B cell (primary cell): ENCODE data around the gene CEACAM5. TPM values are rescaled to one million over a fixed set of nuclear protein-coding genes. Genes with fewer than 3 reads are reported as not detected.

ENCODE experiments used
- ATAC-seq: fragments of 200-7000 bp; cut with Tn5 transposase; one replicate; pipeline ENCODE4 v1.10.0; 2021; ENCODE audit warnings: low read depth, mild to moderate bottlenecking, moderate number of reproducible peaks, moderate library complexity
- CTCF ChIA-PET: fragments of 350-600 bp; sonication (Branson Sonifier 250); formaldehyde crosslinking; loops from one replicate; lab custom pipeline; 2021; ENCODE audit warnings: antibody characterized with exemption, inconsistent platforms; lab: Charles Lee
- POLR2A ChIA-PET: fragments of 350-600 bp; sonication (Branson Sonifier 250); formaldehyde crosslinking; loops from one replicate; lab custom pipeline; 2021; ENCODE audit warnings: antibody characterized with exemption; lab: Charles Lee
- DNase-seq: peaks from one replicate; pipeline ENCODE4 v3.0.0; 2013
- H2AFZ ChIP-seq: 2 replicates; pipeline ENCODE4 v1.6.1; 2012; ENCODE audit warnings: mild to moderate bottlenecking, low read depth, low read length; ENCODE audit not compliant: insufficient read depth, poor library complexity, severe bottlenecking
- H3K27ac ChIP-seq, 2 donors: 1 replicate in 1 of 2; 2 replicates in 1 of 2; pipeline ENCODE4 v1.5.1; 2012 to 2013; ENCODE audit warnings: low read length in 2 of 2, mild to moderate bottlenecking in 2 of 2, moderate library complexity in 1 of 2
- H3K27me3 ChIP-seq, 4 experiments: fragments of 200-600 bp in 1 of 4; sonication (generic) in 1 of 4; replicated peaks in 1 of 4; 1 replicate in 2 of 4; 2 replicates in 2 of 4; pipeline versions ENCODE4 v1.6.1 to v1.7.0; 2013 to 2016; ENCODE audit warnings: low read length in 3 of 4, mild to moderate bottlenecking in 2 of 4, mixed read lengths in 1 of 4, moderate library complexity in 1 of 4; ENCODE audit not compliant: insufficient read depth in 4 of 4, control insufficient read depth in 3 of 4; ENCODE audit errors: control extremely low read depth in 1 of 4
- H3K36me3 ChIP-seq, 2 experiments: replicated peaks in 1 of 2; 1 replicate in 1 of 2; 2 replicates in 1 of 2; pipeline versions ENCODE4 v1.6.1 to v1.7.1; 2013; ENCODE audit warnings: low read length in 1 of 2; ENCODE audit not compliant: insufficient read depth in 2 of 2, control insufficient read depth in 1 of 2; ENCODE audit errors: control extremely low read depth in 1 of 2, extremely low read depth in 1 of 2
- H3K4me1 ChIP-seq, 2 donors: fragments of 200-600 bp in 1 of 2; sonication (generic) in 1 of 2; 1 replicate in 1 of 2; 2 replicates in 1 of 2; pipeline versions ENCODE4 v1.5.1 to v1.6.1; 2013 to 2017; ENCODE audit warnings: low read length in 2 of 2; ENCODE audit not compliant: control insufficient read depth in 2 of 2, insufficient read depth in 2 of 2
- H3K4me2 ChIP-seq: replicated peaks from 2 replicates; pipeline ENCODE3; 2012; ENCODE audit warnings: mild to moderate bottlenecking, low read depth, low read length; ENCODE audit not compliant: poor library complexity, severe bottlenecking
- H3K4me3 ChIP-seq, 5 experiments: fragments of 200-600 bp in 1 of 5; sonication (generic) in 1 of 5; 1 replicate in 3 of 5; 2 replicates in 2 of 5; pipeline versions ENCODE4 v1.5.1 to v1.7.0; 2011 to 2016; ENCODE audit warnings: low read length in 4 of 5, mild to moderate bottlenecking in 4 of 5, low read depth in 2 of 5, control low read depth in 1 of 5, moderate library complexity in 1 of 5; ENCODE audit not compliant: insufficient read depth in 1 of 5; ENCODE audit errors: control extremely low read depth in 1 of 5, extremely low read depth in 1 of 5
- H3K79me2 ChIP-seq: fragments of 200-600 bp; sonication (generic); one replicate; pipeline ENCODE4 v1.6.0; 2016; ENCODE audit warnings: low read length; ENCODE audit not compliant: control insufficient read depth, insufficient read depth
- H3K9ac ChIP-seq: fragments of 200-600 bp; sonication (generic); 2 replicates; pipeline ENCODE4 v1.6.1; 2017; ENCODE audit warnings: mild to moderate bottlenecking, low read length, moderate library complexity
- H3K9me3 ChIP-seq, 3 donors: one replicate each; pipeline versions ENCODE4 v1.6.1 to v1.7.1; 2013; ENCODE audit warnings: low read length in 2 of 3; ENCODE audit not compliant: control insufficient read depth in 2 of 3, insufficient read depth in 1 of 3; ENCODE audit errors: control extremely low read depth in 1 of 3
- H4K20me1 ChIP-seq: 2 replicates; pipeline ENCODE4 v1.6.0; 2012; ENCODE audit warnings: mild to moderate bottlenecking, low read length; ENCODE audit not compliant: insufficient read depth, control insufficient read depth, poor library complexity, severe bottlenecking
- H3K27ac Mint-ChIP-seq: one replicate; pipeline ENCODE4 v1.8.0; 2021; ENCODE audit warnings: mixed read lengths
- H3K27me3 Mint-ChIP-seq: one replicate; pipeline ENCODE4 v1.8.0; 2021; ENCODE audit warnings: mixed read lengths
- H3K4me1 Mint-ChIP-seq: one replicate; pipeline ENCODE4 v1.8.0; 2021; ENCODE audit warnings: mixed read lengths
- H3K4me3 Mint-ChIP-seq: one replicate; pipeline ENCODE4 v1.8.0; 2021; ENCODE audit warnings: mixed read lengths
- H3K9me3 Mint-ChIP-seq: one replicate; pipeline ENCODE4 v1.8.0; 2022; ENCODE audit warnings: mixed read lengths; ENCODE audit not compliant: insufficient read depth
- CTCF ChIP-seq: fragments of 200-600 bp; IDR thresholded peaks from one replicate; pipeline ENCODE4 v1.8.0; 2022; ENCODE audit warnings: antibody characterized with exemption, mild to moderate bottlenecking
- EZH2 ChIP-seq: IDR thresholded peaks from 2 replicates; pipeline ENCODE4 v1.6.1; 2012; ENCODE audit warnings: borderline replicate concordance, low read depth, mild to moderate bottlenecking, moderate library complexity, low read length; ENCODE audit not compliant: insufficient read depth, poor library complexity, severe bottlenecking
- WGBS: methylation state at CpG from one replicate; pipeline ENCODE4 v1.1.5; 2013; ENCODE audit warnings: missing lambda C conversion rate; ENCODE audit not compliant: insufficient coverage; 5-methylcytosine and 5-hydroxymethylcytosine counted together
- intact Hi-C: fragments of 100-400 bp; cut with micrococcal nuclease; formaldehyde crosslinking; loops from one replicate; pipeline ENCODE4 v1.10.0; 2022
- polyA plus RNA-seq: library from polyadenylated mRNA; depleted of rRNA; stranded (reverse); fragments of >200 nt; gene quantifications from 2 replicates; pipeline ENCODE4 v1.2.3, GENCODE V29; 2012
- total RNA-seq, 2 donors: library from RNA; stranded (reverse); fragments of 120-200 nt in 1 of 2; gene quantifications; 1 replicate in 1 of 2; 2 replicates in 1 of 2; pipeline versions ENCODE4 v1.2.3 to v1.2.4, GENCODE V29; 2013 to 2022

The CEACAM5 gene
- total and polyA plus RNA-seq, 2 donors (not counting 1 experiment from before 2014, with no cell fraction given) = not detected

DNA sequence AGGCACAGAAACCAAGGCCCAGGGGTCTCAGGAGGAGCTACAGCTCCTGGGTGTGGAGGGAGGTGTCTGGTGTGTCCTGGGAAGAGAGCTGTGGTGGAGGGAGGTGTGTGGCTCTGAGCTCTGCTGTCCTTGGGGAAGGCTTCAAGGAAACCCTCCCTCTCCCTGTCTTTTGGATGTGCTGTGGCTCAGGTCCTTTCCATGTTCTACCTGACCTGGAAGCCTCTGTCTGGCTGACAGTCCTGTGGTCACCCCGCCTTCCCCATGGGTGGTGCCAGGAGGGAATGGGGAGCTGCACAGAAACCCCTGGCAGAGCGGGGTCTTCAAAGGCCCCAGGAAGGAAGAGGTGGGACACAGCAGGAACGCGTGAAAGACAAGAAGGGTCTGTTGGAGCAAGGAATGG, 19.7 kb upstream of the CEACAM5 start:
- no peak overlapping the region for H3K27ac Mint-ChIP-seq
- 100% methylated on average over 1 of the region's 4 CpGs for WGBS
- H3K4me1 ChIP-seq = no peaks in the 10 kb centered on the region
- H3K4me2 ChIP-seq = no peak overlapping the region
- H3K27me3 Mint-ChIP-seq = peaks cover 47% of the 10 kb centered on the region
- H3K36me3 ChIP-seq = no peaks in the 10 kb centered on the region
- no peaks in the 10 kb centered on the region for H3K79me2 ChIP-seq
- no peak overlapping the region for H3K4me3 Mint-ChIP-seq
- no peak overlapping the region for H2AFZ ChIP-seq
- peaks cover 0 to 24% (median 6%) of the 10 kb centered on the region in 4 experiments for H3K27me3 ChIP-seq
- no peaks in the 10 kb centered on the region for H3K4me1 Mint-ChIP-seq
- no peaks in the 10 kb centered on the region for H4K20me1 ChIP-seq
- no peak overlapping the region for H3K27ac ChIP-seq
- DNase-seq = no peak
- peaks cover 1 to 18% (median 15%) of the 10 kb centered on the region in 3 donors for H3K9me3 ChIP-seq
- no peak for ATAC-seq
- ChIA-PET POLR2A (no interaction called here), CTCF (no interaction called here)
- no peak for TF ChIP-seq EZH2
- no peak for TF ChIP-seq CTCF
- no peak overlapping the region for H3K9ac ChIP-seq
- intact Hi-C loops = no loop called here
- peaks cover 9% of the 10 kb centered on the region for H3K9me3 Mint-ChIP-seq
- no peak overlapping the region for H3K4me3 ChIP-seq

DNA sequence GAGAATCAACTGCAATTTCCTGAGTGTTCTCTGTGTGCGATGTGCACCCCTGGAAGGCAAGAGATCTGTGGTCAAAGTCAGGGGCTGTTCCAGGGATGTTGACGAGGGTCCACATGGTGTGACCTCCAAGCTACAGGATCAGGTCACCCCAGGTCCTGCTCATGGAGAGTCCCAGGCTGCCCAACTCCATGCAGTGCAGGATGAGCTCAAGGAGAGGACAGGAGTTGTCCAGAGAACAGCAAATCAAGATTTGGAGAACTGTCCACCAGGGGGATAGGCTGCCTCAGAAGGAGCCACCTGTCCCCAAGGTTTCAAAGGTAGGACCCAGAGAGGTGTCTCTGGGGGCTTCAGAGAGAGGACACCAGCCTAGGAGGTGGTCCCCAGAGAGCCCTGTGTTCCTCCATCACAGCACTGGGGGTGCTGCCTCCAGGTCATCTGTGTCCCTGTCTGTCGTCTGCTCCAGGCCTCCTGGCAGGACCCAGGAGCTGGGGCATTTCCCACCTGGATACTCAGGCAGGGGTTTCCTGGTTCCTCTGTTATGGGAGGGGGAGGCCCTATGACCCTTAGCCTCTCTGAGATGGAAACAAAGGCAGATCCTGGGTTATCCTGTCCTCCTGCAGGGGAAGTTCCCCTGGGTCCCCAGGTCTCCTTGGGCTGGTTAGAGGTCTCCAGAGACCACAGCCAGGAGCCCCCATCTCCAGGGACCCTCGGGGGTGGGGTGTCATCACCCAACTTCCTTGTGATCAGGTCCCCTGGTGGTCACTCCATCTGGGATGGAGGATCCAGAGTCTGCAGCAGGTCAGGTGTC, 18.2 kb upstream of the CEACAM5 start:
- POLR2A ChIA-PET = no interaction called here
- intact Hi-C loops = no loop called here
- ATAC-seq (no peak), DNase-seq (no peak)
- 73% methylated on average over 4 of the region's 4 CpGs for WGBS
- Mint-ChIP-seq H3K27ac (no peak overlapping the region), H3K27me3 (peaks cover 45% of the 10 kb centered on the region), H3K4me1 (no peaks in the 10 kb centered on the region), H3K4me3 (no peak overlapping the region), H3K9me3 (peaks cover 9% of the 10 kb centered on the region)
- H3K4me3 ChIP-seq = no peak overlapping the region
- no peaks in the 10 kb centered on the region for H4K20me1 ChIP-seq
- no peaks in the 10 kb centered on the region for H3K79me2 ChIP-seq
- no peaks in the 10 kb centered on the region for H3K4me1 ChIP-seq
- H3K9ac ChIP-seq = no peak overlapping the region
- no peak overlapping the region for H3K4me2 ChIP-seq
- H3K27ac ChIP-seq = no peak overlapping the region
- CTCF ChIA-PET = interaction anchor here (1.5 kb wide), 1 partner anchor 48 kb away, joined by 4 read pairs; no protein-coding TSS in a partner anchor
- peaks cover 1 to 25% (median 15%) of the 10 kb centered on the region in 3 donors for H3K9me3 ChIP-seq
- H2AFZ ChIP-seq = no peak overlapping the region
- H3K36me3 ChIP-seq = no peaks in the 10 kb centered on the region
- no peak for TF ChIP-seq CTCF
- no peak for TF ChIP-seq EZH2
- H3K27me3 ChIP-seq = peaks cover 0 to 32% (median 7%) of the 10 kb centered on the region in 4 experiments
